C4-2B (cell line): ENCODE data around the gene WNT7A.

ENCODE experiments used
- CTCF ChIP-seq: fragments of 450-650 bp; conservative IDR thresholded peaks from 2 replicates; pipeline ENCODE4 v1.5.1; 2017; ENCODE audit warnings: mild to moderate bottlenecking
- ZFX ChIP-seq: fragments of 450-650 bp; IDR thresholded peaks from 2 replicates; pipeline ENCODE4 v1.6.1; 2017

DNA sequence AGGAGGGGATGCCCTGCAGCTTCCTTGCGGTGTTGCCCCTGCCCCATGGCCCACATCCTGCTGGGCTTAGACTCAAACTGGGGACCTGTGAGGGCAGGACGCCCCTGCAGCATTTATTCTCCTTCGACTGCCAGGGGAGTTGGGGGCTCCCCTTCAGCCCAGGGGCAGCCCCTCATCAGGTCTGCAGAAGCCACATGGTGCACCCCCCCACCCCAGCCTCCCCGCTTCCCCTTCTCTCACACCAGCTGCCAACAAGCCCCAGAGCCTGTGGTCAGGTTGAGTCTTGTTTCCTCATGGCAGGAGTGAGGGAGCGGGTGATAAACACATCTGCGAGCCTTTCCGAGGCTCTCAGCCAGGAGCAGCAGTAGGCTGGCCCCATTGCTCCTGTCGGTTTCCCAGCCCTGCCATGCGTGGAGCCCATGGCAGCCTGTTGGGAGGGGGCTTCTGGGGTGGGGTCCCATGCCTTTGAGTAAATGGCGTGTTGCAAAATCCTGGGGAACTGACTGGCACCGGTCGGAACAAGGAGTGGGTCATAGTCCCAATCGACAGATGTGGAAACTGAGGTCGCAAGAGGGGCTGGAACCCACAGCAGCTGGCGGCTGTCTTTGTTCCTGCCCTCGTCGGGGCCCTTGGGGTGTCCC is 27.8 kb downstream of the WNT7A start:
- TF ChIP-seq CTCF (no peak), ZFX (no peak)
